Endothelial cell of umbilical vein (primary cell): ENCODE measurements around the gene MR1. TPM values are rescaled to one million over a fixed set of nuclear protein-coding genes. Genes with fewer than 3 reads are reported as not detected.
A peak's percentile ranks its signal among the peaks of the same experiment; 100 is the strongest.

ENCODE experiments used
- BruUV-seq: library from RNA; stranded (reverse); fragments of 400-500 nt; replicated peaks from 2 replicates; lab custom pipeline; 2021; lab: Mats Ljungman, UMichigan
- CTCF ChIA-PET: fragments of 300-600, 350-600 bp; sonication (Branson Sonifier 250); formaldehyde crosslinking; loops from one replicate; lab custom pipeline; 2021; ENCODE audit warnings: antibody characterized with exemption, inconsistent platforms; lab: Charles Lee
- POLR2A ChIA-PET: fragments of 300-600, 350-600 bp; sonication (Branson Sonifier 250); formaldehyde crosslinking; loops from one replicate; lab custom pipeline; 2021; ENCODE audit warnings: antibody characterized with exemption, inconsistent platforms; lab: Charles Lee
- DNase-seq: peaks from one replicate; pipeline ENCODE4 v3.0.0-alpha.2; 2011; ENCODE audit warnings: low read depth, low spot score
- FAIRE-seq: peaks from 2 replicates; lab custom pipeline; 2011; peaks lifted over from hg19 to GRCh38; lab: Jason Lieb, UNC
- H2AFZ ChIP-seq: 2 replicates; pipeline ENCODE4 v1.6.0; 2012; ENCODE audit warnings: low read depth, low read length, control low read depth, inconsistent platforms
- H3K27ac ChIP-seq: 2 replicates; pipeline ENCODE4 v1.5.1; 2011; ENCODE audit warnings: low read depth, mild to moderate bottlenecking, control low read depth, low read length, moderate library complexity; ENCODE audit not compliant: insufficient read depth
- H3K27me3 ChIP-seq, 2 experiments: 2 replicates each; pipeline versions ENCODE4 v1.6.0 to v1.6.1; 2011; ENCODE audit warnings: low read length in 2 of 2, mixed read lengths in 1 of 2; ENCODE audit not compliant: control insufficient read depth in 2 of 2, insufficient read depth in 2 of 2
- H3K36me3 ChIP-seq, 2 experiments: 2 replicates in 1 of 2; 3 replicates in 1 of 2; pipeline ENCODE4 v1.5.1; 2011; ENCODE audit warnings: low read length in 2 of 2, mild to moderate bottlenecking in 1 of 2, moderate library complexity in 1 of 2; ENCODE audit not compliant: control insufficient read depth in 2 of 2, insufficient read depth in 2 of 2; ENCODE audit errors: extremely low read depth in 1 of 2
- H3K4me1 ChIP-seq: 3 replicates; pipeline ENCODE4 v1.5.1; 2011; ENCODE audit warnings: mild to moderate bottlenecking, low read length; ENCODE audit not compliant: control insufficient read depth, insufficient read depth; ENCODE audit errors: extremely low read depth
- H3K4me2 ChIP-seq: 2 replicates; pipeline ENCODE4 v1.6.1; 2011; ENCODE audit warnings: low read length, control low read depth, mixed read lengths; ENCODE audit not compliant: insufficient read depth
- H3K4me3 ChIP-seq, 3 experiments: fragments of 200-600 bp in 1 of 3; sonication (generic), shearing (Covaris generic) in 1 of 3; replicated peaks in 1 of 3; 2 replicates each; pipeline ENCODE4 v1.5.1; 2011 to 2016; ENCODE audit warnings: control low read depth in 3 of 3, low read length in 3 of 3, mild to moderate bottlenecking in 2 of 3, inconsistent platforms in 1 of 3, low read depth in 1 of 3, moderate library complexity in 1 of 3; ENCODE audit not compliant: insufficient read depth in 1 of 3
- H3K79me2 ChIP-seq: 2 replicates; pipeline ENCODE4 v1.6.0; 2012; ENCODE audit warnings: low read length, inconsistent platforms; ENCODE audit not compliant: control insufficient read depth, insufficient read depth
- H3K9ac ChIP-seq: replicated peaks from 2 replicates; pipeline ENCODE3; 2011; ENCODE audit warnings: low read length, control low read depth; ENCODE audit not compliant: insufficient read depth; ENCODE audit errors: extremely low read depth
- H3K9me1 ChIP-seq: replicated peaks from 3 replicates; pipeline ENCODE4 v1.6.0; 2011; ENCODE audit warnings: mild to moderate bottlenecking, low read length; ENCODE audit not compliant: control insufficient read depth, insufficient read depth; ENCODE audit errors: extremely low read depth
- H3K9me3 ChIP-seq: replicated peaks from 2 replicates; pipeline ENCODE4 v1.5.1; 2012; ENCODE audit warnings: low read length, inconsistent platforms; ENCODE audit not compliant: control insufficient read depth, insufficient read depth
- H4K20me1 ChIP-seq: replicated peaks from 2 replicates; pipeline ENCODE3; 2011; ENCODE audit warnings: mild to moderate bottlenecking, low read length; ENCODE audit not compliant: control insufficient read depth, insufficient read depth; ENCODE audit errors: extremely low read depth
- EZH2 ChIP-seq: IDR thresholded peaks from 2 replicates; pipeline ENCODE4 v1.6.1; 2012; ENCODE audit warnings: borderline replicate concordance, low read depth, mild to moderate bottlenecking, moderate library complexity, low read length, inconsistent platforms; ENCODE audit not compliant: severe bottlenecking
- FOS ChIP-seq: IDR thresholded peaks from 2 replicates; pipeline ENCODE4 v1.6.1; 2011; ENCODE audit warnings: mild to moderate bottlenecking, low read length, moderate library complexity, borderline replicate concordance; ENCODE audit not compliant: insufficient read depth
- GATA2 ChIP-seq: IDR thresholded peaks from 2 replicates; pipeline ENCODE4 v1.7.0; 2011; ENCODE audit warnings: low read depth, mild to moderate bottlenecking, moderate library complexity, mixed read lengths, low read length; ENCODE audit not compliant: insufficient read length, insufficient read depth
- JUN ChIP-seq: IDR thresholded peaks from 2 replicates; pipeline ENCODE4 v1.6.1; 2011; ENCODE audit warnings: borderline replicate concordance, low read depth; ENCODE audit not compliant: insufficient read length, insufficient read depth
- MYC ChIP-seq: IDR thresholded peaks from one replicate; pipeline ENCODE4 v1.6.1; 2011; ENCODE audit warnings: mild to moderate bottlenecking, low read depth, low read length
- POLR2A ChIP-seq: IDR thresholded peaks from 2 replicates; pipeline ENCODE4 v1.6.1; 2012; ENCODE audit warnings: low read depth, mild to moderate bottlenecking, control low read depth, low read length
- POLR2AphosphoS5 ChIP-seq: IDR thresholded peaks from 2 replicates; pipeline ENCODE4 v1.6.1; 2012; ENCODE audit warnings: low read depth, mild to moderate bottlenecking, control low read depth, low read length, moderate library complexity; ENCODE audit not compliant: insufficient read depth
- dilution Hi-C: fragments of 300-500 bp; cut with MboI; formaldehyde crosslinking; loops from one replicate; pipeline ENCODE4 v1.15.0; 2019; ENCODE audit warnings: low sequenced_read_pairs; ENCODE audit not compliant: extremely low pct_ligation_motif_present
- intact Hi-C: fragments of 100-400 bp; cut with micrococcal nuclease; formaldehyde crosslinking; loops from one replicate; pipeline ENCODE4 v1.10.0; 2022
- polyA plus RNA-seq, 4 experiments: library from polyadenylated mRNA; depleted of rRNA in 3 of 4; stranded (reverse) in 3 of 4; unstranded in 1 of 4; fragments of >200 nt; gene quantifications; 2 replicates each; pipeline versions ENCODE4 v1.2.1 to v1.2.3, GENCODE V29; 2011 to 2012; ENCODE audit warnings: missing spikeins in 1 of 4
- total RNA-seq: library from RNA; stranded (reverse); gene quantifications from 2 replicates; pipeline ENCODE4 v1.2.3, GENCODE V29; 2021
- TF ChIP-seq, protein P1 (sequence below), 2 donors: IDR thresholded peaks; 1 replicate in 1 of 2; 2 replicates in 1 of 2; pipeline ENCODE4 v1.5.1; 2011; ENCODE audit warnings: low read length in 2 of 2, mild to moderate bottlenecking in 2 of 2, moderate library complexity in 2 of 2, control low read depth in 1 of 2, inconsistent platforms in 1 of 2, low read depth in 1 of 2; ENCODE audit not compliant: insufficient read depth in 1 of 2; ENCODE audit errors: extremely low read depth in 1 of 2
- TF ChIP-seq, protein P2 (sequence below): IDR thresholded peaks from 2 replicates; pipeline ENCODE4 v1.6.1; 2011; ENCODE audit not compliant: insufficient read depth, insufficient read length

The MR1 gene
- total and polyA plus RNA-seq, 2 donors (not counting 3 experiments of a cell fraction or from before 2014, with no cell fraction given) = 1.3 to 2.5 TPM

DNA sequence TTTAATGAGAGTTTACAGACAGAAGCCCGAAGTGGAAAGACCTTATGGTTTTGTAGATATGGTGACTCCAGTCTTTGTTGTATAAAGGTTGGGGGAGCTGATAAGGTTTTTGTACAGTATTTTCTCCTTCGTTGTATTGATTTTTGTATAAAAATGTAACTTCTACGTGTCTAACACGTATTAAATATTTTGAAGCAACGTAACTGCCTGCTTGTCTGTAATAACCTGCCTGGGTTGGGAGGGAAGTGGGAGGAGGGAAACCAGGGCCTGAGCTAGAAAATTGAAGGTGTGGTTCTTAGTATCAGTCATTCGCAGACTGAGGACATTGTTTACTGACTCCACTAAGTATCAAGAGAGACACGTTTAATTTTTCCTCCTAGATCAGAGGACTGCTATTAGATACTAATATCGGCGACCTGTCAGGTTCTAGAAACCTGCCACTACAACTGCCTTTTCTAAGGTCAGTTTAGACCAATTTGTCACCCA, 56.9 kb downstream of the MR1 start:
- no peaks in the 10 kb centered on the region for H3K9me3 ChIP-seq
- H2AFZ ChIP-seq = no peak overlapping the region
- DNase-seq (peak; percentile 51), FAIRE-seq (no peak)
- H3K79me2 ChIP-seq = peaks cover 44% of the 10 kb centered on the region
- no TSS peak for BruUV-seq
- intact Hi-C loops = loop anchor here (1.0 to 2.0 kb wide), 4 partner anchors 9 to 1300 kb away; partner anchors contain the start of gene GLUL
- peaks cover 0 to 7% of the 10 kb centered on the region in 2 experiments for H3K36me3 ChIP-seq
- TF ChIP-seq GATA2 (no peak), JUN (no peak), FOS (no peak), MYC (no peak), EZH2 (no peak), POLR2A (no peak), POLR2AphosphoS5 (no peak)
- TF ChIP-seq, protein P1, sequence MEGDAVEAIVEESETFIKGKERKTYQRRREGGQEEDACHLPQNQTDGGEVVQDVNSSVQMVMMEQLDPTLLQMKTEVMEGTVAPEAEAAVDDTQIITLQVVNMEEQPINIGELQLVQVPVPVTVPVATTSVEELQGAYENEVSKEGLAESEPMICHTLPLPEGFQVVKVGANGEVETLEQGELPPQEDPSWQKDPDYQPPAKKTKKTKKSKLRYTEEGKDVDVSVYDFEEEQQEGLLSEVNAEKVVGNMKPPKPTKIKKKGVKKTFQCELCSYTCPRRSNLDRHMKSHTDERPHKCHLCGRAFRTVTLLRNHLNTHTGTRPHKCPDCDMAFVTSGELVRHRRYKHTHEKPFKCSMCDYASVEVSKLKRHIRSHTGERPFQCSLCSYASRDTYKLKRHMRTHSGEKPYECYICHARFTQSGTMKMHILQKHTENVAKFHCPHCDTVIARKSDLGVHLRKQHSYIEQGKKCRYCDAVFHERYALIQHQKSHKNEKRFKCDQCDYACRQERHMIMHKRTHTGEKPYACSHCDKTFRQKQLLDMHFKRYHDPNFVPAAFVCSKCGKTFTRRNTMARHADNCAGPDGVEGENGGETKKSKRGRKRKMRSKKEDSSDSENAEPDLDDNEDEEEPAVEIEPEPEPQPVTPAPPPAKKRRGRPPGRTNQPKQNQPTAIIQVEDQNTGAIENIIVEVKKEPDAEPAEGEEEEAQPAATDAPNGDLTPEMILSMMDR (IDR thresholded peaks at IDR 0.05; ENCODE audit: extremely low read depth in 1 of 2, insufficient read depth in 1 of 2, low read depth in 1 of 2, low read length in 2 of 2) = no peak
- TF ChIP-seq, protein P2, sequence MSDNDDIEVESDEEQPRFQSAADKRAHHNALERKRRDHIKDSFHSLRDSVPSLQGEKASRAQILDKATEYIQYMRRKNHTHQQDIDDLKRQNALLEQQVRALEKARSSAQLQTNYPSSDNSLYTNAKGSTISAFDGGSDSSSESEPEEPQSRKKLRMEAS = no peak
- H3K9ac ChIP-seq = peak overlapping the region; percentile 60
- H4K20me1 ChIP-seq = peaks cover 3% of the 10 kb centered on the region
- ChIA-PET CTCF (interaction anchor here (0.7 to 10.6 kb wide), 12 partner anchors 10 to 209 kb away, joined by 3 to 319 read pairs (median 5); partner anchors contain the start of gene MR1), POLR2A (interaction anchor here (0.7 to 5.0 kb wide), 9 partner anchors 10 to 204 kb away, joined by 3 to 114 read pairs (median 13); partner anchors contain the start of gene STX6)
- H3K9me1 ChIP-seq = no peaks in the 10 kb centered on the region
- peak overlapping the region; percentile 47 for H3K27ac ChIP-seq
- peaks cover 17% of the 10 kb centered on the region for H3K4me1 ChIP-seq
- H3K4me2 ChIP-seq = peak overlapping the region; percentile 95
- no peaks in the 10 kb centered on the region for H3K27me3 ChIP-seq
- dilution Hi-C loops = no loop called here
- peak overlapping the region; percentile 47 to 97 (median 51) for H3K4me3 ChIP-seq
